AG09309 (cell line): ENCODE measurements around the gene CAPN5.
A peak's percentile ranks its signal among the peaks of the same experiment; 100 is the strongest.

Source experiments
- DNase-seq: peaks from one replicate; pipeline ENCODE4 v3.0.0-alpha.2; 2010; ENCODE audit warnings: low read depth
- H3K4me3 ChIP-seq: 2 replicates; pipeline ENCODE4 v1.5.1; 2011; ENCODE audit warnings: mild to moderate bottlenecking, low read depth, low read length, moderate library complexity; ENCODE audit not compliant: control insufficient read depth
- CTCF ChIP-seq: IDR thresholded peaks from 2 replicates; pipeline ENCODE4 v1.5.1; 2011; ENCODE audit warnings: mild to moderate bottlenecking, low read depth, low read length, inconsistent platforms; ENCODE audit not compliant: insufficient read depth, control insufficient read depth; ENCODE audit errors: missing control alignments

Gene CAPN5

GRCh38 chr11:77063407-77063806 is 3.4 kb upstream of the CAPN5 start:
- no peak overlapping the region for H3K4me3 ChIP-seq
- DNase-seq, result no peak
- no peak for TF ChIP-seq CTCF

- no peak for DNase-seq
- H3K4me3 ChIP-seq, result no peak overlapping the region
- no peak for TF ChIP-seq CTCF
These were observed 2.9 kb upstream of the CAPN5 start for GRCh38 chr11:77063861-77064260.

DNA sequence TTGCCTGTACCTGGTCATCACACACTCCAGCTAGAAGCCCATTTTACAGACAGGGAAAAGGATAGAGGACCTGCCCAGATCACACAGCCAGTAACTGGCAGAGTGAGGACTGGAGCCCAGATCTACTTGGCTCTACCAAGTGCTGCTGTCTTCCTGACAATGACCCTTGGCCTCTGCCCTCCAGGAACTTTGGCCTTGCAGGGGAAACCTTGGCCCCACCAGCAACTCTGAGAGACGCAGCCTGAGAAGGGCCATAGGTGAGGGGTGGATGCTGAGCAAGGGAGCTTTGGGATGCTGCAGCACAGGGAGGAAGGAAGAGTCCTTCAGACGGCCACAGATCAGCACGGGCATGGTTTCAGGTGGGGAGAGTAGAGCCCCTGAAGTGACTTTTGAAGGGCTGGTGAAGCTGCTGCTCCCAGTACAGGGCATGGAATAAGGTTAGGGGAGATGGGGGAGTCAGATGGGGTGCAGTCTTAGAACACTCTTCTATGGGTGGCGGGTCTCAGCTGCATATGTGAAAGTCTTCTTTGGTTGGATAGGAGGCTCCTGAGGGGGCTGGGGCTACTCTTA is 2.0 kb upstream of the CAPN5 start:
- no peak for TF ChIP-seq CTCF
- H3K4me3 ChIP-seq, result no peak overlapping the region
- DNase-seq, result no peak

DNA sequence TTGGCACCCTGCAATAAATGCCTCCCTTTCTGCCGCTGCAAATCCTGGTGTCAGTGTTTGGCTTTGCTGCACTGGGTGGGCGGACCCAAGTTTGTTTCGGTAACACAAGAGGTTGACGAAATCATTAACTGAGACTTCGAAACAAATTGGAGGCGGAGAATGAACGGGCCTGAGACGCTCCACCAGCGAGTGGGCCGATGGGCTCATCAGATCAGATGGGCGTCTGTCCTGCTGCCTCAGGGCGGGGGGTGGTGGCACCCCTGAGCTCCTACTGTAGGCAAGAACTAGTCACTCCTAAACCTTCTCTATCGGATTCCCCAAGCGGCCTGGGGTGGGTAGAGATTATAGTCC is 918 bp upstream of the CAPN5 start:
- no peak for TF ChIP-seq CTCF
- peak overlapping the region; percentile 54 for H3K4me3 ChIP-seq
- no peak for DNase-seq

GRCh38 chr11:77067861-77068443 is 1.2 kb downstream of the CAPN5 start:
- peak overlapping the region; percentile 84 for H3K4me3 ChIP-seq
- TF ChIP-seq CTCF, result no peak
- DNase-seq, result no peak

DNA sequence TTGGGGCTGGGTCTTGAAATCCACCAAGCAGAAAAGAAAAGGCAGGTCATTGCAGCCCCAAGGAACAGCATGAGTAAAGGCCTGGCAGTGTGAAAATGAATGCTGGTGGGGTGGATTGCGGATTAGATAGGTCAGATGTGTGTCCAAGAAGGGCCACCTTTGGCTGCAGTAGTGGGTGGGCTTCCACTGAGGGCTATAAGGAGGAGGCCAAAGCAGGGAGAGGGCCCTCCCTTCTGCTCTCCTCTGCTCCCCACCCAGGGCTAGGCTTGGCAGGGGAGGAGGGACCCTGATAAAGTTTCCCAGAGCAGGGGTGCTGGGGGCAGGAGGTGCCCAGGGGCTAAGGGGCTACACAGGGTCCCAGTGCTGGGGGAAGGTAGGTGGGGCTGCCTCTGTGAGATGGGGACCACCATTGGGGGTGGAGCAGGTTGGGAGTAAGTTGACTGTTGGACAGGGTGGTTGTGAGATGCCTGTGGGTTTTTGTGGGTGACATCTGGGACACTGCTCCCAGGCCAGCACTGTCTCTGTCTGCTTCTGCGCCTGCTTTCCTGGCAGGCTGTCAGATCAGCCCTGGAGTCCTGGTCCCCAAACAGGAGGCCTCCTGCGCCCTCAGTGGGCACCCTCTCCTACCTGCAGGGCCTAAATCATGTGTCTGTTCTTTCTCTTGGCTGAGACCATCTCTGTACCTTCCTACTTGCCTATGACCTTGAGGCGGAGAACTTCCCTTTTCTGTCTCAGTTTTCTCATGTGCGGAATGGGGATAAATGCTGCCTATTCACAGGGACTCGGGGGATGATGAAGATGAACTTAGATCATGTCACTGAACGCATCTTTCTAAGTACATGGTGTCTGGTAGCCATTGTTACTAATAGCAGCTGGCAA is 1.9 kb downstream of the CAPN5 start:
- DNase-seq, result no peak
- no peak overlapping the region for H3K4me3 ChIP-seq
- TF ChIP-seq CTCF, result no peak
